ENCODE results near the gene TMEM175.

TMEM175 gene

DNA sequence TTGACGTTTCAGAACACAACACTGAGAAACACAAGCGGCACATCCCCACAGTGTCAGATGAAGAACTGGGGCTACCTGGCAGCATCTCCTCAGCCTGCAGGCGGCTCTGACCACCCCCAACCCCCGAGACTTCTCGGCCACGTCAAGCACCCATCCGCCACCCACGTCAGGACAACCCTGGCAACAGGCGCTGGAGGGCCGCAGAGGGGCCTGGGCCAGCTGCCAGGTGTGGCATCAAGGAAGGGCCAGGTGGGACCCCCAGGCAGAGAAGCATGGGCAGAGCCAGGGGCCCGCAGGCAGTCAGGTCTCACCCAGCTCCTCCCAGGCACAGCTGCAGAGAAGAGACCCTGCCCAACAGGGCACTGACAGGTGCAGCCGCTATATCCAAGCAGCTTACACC lies 22.4 kb upstream of the TMEM175 start:
- DNase-seq (ENCODE audit: extremely low read depth, low read depth), result no peak
- no peak overlapping the region for H3K4me3 ChIP-seq (replicated peaks; ENCODE audit: low read depth, low read length)
- TF ChIP-seq, protein P1, sequence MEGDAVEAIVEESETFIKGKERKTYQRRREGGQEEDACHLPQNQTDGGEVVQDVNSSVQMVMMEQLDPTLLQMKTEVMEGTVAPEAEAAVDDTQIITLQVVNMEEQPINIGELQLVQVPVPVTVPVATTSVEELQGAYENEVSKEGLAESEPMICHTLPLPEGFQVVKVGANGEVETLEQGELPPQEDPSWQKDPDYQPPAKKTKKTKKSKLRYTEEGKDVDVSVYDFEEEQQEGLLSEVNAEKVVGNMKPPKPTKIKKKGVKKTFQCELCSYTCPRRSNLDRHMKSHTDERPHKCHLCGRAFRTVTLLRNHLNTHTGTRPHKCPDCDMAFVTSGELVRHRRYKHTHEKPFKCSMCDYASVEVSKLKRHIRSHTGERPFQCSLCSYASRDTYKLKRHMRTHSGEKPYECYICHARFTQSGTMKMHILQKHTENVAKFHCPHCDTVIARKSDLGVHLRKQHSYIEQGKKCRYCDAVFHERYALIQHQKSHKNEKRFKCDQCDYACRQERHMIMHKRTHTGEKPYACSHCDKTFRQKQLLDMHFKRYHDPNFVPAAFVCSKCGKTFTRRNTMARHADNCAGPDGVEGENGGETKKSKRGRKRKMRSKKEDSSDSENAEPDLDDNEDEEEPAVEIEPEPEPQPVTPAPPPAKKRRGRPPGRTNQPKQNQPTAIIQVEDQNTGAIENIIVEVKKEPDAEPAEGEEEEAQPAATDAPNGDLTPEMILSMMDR (IDR thresholded peaks at IDR 0.05; ENCODE audit: low read depth, low read length, missing control alignments), result no peak

DNA sequence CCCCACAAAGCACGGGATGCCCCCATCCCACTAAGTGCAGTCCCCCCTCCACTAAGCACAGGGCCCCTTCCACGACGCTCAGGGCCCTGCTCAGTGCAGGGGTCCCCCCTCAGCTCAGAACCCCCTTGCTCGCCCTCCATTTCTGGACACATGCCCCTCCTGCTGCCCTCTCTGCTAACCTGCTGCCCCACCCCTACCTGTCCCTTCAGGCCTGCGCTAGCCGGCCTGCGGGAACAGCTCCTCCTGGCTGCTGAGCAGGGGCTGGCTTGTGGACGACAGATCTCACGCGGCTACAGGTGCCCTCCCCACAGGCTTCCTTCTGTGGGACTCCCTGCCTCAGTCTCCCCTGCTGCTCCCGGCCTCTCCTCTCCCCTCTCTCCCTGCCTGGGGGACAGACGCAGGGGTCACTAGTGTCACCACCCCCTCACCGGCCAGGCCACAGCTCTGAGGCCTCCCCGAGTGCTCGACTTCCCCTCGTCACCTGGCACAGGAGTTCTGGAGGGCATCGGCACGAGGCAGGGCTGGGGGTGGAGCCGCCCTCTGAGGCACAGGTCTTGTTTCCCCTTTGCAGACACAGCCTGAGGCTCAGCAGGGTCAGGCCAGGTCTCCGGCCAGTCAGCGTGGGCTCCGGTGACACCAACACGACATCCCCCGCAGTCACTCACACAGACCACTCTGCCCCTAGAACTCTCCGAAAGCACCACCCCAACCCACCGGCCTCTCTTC lies 21.7 kb upstream of the TMEM175 start:
- H3K4me3 ChIP-seq (replicated peaks; ENCODE audit: low read depth, low read length), result no peak overlapping the region
- no peak for DNase-seq (ENCODE audit: extremely low read depth, low read depth)
- TF ChIP-seq, protein P1 (IDR thresholded peaks at IDR 0.05; ENCODE audit: low read depth, low read length, missing control alignments), result no peak

DNA sequence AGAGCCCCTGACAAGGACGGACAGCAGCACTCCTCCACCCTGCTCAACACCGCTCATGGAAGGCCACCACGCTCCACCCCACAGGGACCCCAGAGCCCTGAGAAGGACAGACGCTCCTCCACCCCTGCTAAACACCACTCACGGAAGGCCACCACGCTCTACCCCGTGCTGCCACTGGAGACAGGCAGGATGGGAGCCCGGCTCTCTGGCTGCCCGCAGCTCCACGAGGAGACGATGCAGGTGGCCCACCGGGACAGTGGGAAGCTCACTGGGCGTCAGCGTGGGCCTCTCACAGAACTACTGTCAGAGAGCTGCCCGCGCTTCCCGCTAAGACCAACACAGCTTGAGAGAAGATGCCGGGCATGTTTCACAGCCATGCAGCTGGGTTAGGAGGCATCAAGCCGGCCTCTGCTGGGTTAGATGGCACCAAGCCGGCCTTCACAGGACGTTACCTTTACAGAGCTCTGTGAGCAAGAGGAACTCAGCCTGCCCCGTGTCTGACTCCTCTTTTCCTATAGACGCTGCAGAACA lies 21.0 kb upstream of the TMEM175 start:
- TF ChIP-seq, protein P1 (IDR thresholded peaks at IDR 0.05; ENCODE audit: low read depth, low read length, missing control alignments), result no peak
- no peak for DNase-seq (ENCODE audit: extremely low read depth, low read depth)
- no peak overlapping the region for H3K4me3 ChIP-seq (replicated peaks; ENCODE audit: low read depth, low read length)

DNA sequence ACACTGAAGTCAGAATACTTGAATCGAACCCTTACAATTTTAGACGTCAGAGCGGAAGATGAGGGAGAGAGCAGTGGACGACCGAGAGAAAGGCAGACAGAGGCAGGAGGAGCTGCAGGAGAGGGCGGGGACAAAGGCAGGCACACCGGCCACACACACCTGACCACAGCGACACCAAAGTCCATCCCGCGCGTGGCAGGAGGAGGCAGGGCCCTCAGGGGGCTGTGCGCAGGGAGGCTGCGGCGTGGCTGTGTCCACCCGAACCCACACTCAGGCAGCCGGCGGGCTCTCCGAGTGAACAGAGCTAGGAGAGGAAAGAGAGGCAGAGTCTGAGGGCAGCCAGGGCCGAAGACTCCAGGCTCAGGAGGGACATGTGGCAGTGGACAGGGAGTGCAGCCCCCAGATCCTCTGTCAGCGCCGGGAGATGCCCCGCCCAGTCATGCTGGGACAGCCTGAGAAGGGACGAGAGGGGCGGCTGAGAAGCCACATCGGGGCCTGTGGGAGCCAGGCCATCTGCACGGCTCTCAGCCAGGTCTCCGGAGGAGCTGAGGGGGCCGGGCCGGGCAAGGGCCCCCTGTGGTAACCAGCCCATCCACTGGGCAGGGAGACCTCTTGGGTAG lies 20.3 kb upstream of the TMEM175 start:
- H3K4me3 ChIP-seq (replicated peaks; ENCODE audit: low read depth, low read length), result no peak overlapping the region
- no peak for DNase-seq (ENCODE audit: extremely low read depth, low read depth)
- TF ChIP-seq, protein P1 (IDR thresholded peaks at IDR 0.05; ENCODE audit: low read depth, low read length, missing control alignments), result no peak

DNA sequence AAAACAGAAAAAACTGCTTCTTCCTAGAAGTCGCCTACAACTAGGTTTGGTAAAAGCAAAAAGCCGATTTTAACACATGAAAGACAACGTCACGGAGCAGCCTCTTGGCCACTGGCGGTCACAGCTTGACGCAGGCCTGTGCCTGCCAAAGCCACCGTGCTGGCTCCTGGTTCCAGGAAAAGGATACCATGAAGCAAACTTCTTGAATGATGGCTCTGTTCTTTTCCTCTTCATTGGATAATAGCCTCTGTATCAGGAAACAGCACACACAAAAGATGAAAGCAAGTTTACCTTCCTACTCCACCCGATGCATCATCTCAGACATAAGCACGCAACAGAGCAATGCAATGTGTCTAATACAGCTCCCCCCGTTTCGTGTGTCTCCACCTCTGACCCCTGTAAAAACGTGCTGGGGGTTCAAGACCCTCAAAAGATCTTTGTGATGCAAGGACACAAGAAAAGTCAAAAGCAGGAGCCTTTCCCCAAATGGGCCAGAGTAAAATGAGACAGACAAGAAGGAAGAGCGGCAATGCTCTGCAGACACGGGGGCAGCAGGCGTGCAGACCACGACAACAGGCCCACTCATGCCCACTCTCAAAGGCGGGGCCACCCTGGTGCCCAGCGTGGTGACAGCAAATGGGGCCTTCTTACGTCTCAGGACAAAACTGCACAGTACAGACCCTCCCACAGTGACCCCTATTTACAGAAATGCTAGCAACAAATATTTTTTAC lies 19.5 kb upstream of the TMEM175 start:
- no peak for DNase-seq (ENCODE audit: extremely low read depth, low read depth)
- TF ChIP-seq, protein P1 (IDR thresholded peaks at IDR 0.05; ENCODE audit: low read depth, low read length, missing control alignments), result no peak
- no peak overlapping the region for H3K4me3 ChIP-seq (replicated peaks; ENCODE audit: low read depth, low read length)

DNA sequence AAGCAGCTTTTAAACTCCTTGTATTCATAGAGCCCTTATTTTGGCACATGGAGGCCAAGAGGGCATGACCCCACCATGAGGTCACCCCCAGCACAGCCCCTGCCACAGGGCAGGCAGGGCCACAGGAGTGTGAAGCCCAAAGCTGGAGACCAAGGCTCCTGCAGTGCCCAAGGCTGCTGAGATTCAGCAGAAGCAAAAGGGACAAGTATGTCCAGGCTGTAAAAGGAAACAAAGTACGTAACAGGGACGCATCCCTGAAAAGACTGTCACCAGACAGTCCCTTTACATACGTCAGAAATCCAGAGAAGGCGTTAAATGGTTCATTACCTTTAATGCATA lies 19.0 kb upstream of the TMEM175 start:
- H3K4me3 ChIP-seq (replicated peaks; ENCODE audit: low read depth, low read length), result no peak overlapping the region
- TF ChIP-seq, protein P1 (IDR thresholded peaks at IDR 0.05; ENCODE audit: low read depth, low read length, missing control alignments), result no peak
- DNase-seq (ENCODE audit: extremely low read depth, low read depth), result no peak

Data from HFF-Myc (cell line).